Non-pigmented ciliary epithelial cell (primary cell): ENCODE data around the gene CNFN.

Source experiments
- DNase-seq: peaks from one replicate; pipeline ENCODE4 v3.0.0-alpha.2; 2010; ENCODE audit warnings: low read depth

CNFN gene

GRCh38 chr19:42375415-42376176 lies 14.5 kb downstream of the CNFN start:
- DNase-seq, result no peak

DNA sequence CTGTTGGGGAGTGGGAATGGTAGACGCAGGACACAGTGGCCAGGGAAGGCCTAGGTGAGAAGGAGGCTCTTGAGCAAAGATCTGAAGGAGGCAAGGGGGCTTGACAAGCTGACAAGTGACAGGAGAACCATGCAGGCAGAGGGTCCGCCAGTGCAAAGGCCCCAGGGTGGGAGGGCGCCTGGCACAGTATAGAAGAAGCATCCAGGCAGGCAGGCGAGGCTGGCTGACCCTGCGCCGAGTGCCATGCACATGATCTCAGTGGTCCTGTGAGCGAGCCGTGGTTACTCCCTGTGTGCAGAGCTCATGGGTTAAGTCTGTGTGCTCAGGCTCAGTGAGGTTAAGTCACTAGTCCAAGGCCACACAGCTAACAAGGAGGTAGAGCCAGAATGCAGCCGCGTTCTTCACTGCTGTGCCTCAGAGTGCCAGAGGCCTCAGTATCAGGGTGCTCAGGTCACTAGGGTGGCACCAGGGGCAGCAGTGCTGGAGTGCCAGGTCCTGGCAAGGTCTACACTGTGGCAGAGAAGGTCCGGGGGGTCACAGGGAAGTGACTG lies 15.2 kb downstream of the CNFN start:
- no peak for DNase-seq

GRCh38 chr19:42370626-42371175 lies 19.4 kb downstream of the CNFN start:
- no peak for DNase-seq

DNA sequence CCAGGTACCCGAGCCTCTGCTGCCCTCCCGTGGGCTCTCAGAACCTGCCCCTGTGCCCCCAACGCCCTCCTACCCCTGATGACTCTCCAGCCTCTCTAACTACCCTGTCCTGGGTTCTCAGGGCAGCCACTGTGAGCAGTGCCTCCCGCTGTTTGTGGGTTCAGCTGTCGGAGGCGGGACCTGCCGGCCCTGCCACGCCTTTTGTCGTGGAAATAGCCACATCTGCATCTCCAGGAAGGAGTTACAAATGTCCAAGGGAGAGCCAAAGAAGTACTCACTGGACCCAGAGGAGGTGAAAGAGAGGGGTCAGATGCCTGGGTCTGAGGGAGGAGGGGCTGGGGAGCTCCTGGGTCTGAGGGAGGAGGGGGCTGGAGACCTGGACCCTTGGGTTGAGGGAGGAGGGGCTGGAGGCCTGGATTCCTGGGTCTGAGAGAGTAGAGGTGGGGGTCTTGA lies 20.0 kb downstream of the CNFN start:
- DNase-seq, result no peak

GRCh38 chr19:42369433-42370067 lies 20.5 kb downstream of the CNFN start:
- DNase-seq, result no peak

- no peak for DNase-seq
These were observed 21.3 kb downstream of the CNFN start for GRCh38 chr19:42368765-42369164.

DNA sequence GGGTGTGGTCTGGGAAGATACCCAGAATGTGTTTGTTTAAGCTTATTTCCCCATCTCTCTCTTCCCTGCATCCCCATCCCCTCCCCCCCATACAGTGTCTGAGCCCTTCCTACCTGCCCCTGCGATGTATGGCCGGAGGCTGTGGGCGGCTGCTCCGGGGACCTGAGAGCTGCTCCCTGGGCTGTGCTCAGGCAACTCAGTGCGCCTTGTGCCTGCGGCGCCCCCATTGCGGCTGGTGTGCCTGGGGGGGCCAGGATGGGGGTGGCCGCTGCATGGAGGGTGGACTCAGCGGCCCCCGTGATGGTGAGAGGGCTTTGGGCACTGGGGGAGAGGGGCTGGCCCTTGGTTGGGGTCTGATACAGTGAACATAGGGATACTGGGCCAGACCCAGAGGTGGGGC lies 21.7 kb downstream of the CNFN start:
- DNase-seq, result no peak

DNA sequence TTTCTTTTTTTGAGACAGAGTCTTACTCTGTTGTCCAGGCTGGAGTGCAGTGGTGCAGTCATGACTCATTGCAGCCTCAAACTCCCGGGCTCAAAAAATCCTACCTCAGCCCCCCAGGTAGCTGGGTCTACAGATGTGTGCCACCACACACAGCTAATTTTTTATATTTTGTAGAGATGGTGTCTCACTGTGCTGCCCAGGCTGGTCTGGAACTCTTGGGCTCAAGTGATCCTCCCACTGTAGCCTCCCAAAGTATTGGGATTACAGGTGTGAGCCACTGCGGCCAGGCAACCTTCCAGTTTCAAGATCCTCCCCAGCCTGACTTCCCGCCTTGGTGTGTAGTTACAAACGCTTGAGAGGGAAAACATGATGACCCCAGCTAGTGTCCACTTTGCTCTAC lies 22.2 kb downstream of the CNFN start:
- DNase-seq, result no peak

DNA sequence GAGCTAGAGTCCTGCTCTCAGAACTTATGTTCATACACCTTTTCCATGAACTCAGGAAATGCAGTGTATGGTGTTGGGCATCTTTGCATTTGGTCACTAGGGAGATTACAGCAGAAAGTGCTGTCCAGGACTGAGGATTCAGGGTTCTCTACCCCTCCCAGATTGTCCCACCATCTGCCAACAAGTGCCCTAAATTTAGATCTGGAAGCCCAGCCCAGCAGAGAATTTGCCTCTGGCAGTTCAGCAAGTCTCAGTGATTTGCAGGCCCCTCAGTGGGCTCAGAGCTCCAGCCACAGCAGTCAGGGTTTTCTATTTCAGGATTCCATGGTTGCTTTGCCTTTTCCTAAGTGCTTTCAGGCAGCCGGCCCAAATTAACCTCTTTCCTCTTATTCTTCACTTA lies 23.4 kb downstream of the CNFN start:
- DNase-seq, result no peak

DNA sequence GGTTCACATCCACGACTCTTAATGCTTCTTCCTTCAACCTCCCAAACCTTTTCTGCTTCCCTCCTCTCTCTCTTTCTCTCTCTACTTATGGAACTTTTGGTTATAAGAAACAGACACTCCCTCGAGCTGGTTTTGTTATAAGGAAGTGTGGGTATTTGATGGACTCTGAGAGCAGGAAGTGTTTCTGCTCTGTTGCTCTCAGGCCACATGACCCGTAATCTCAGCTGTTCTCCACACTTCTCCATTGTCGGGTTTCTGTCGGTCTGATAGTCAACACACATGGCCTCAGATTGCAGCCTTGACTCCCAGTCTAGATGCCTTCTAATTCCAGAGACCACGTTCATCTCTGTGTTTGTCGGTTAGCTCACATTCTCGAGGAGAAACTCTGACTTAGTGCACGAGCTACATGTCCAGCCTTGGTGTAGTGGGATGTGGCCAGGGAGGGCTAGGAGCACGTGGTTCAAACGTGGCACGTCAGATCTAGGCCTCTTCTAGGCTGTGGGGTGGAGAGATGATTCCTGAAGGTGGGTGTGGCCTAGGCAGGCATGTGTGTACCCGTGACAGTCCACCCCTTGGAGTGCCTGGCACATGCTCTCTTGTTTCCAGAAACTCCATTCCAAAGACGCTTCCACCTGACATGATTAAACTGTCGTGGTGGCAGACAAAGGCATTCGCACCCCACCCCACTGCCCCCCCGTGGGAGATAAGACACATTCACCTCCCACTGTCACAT lies 26.3 kb downstream of the CNFN start:
- DNase-seq, result no peak

DNA sequence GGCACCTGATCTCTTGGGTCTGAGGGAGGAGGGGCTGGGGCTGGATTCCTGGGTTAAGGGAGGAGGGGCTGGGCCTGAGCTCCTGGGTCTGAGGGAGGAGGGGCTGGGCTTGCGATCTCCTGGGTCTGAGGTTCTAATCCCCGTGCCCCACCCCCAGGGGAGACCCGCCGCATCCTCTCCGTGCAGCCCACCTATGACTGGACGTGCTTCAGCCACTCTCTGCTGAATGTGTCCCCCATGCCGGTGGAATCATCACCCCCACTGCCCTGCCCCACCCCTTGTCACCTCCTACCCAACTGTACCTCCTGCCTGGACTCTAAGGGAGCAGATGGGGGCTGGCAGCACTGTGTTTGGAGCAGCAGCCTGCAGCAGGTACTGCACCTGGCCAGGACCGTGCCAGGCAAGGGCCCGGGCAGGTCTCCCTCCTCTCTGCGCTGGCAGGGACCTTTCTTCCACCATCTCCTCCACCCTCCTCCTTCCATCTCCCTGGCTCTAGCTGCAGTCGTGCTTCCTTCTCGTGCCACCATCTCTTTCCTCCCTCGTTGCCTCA lies 27.1 kb downstream of the CNFN start:
- no peak for DNase-seq

DNA sequence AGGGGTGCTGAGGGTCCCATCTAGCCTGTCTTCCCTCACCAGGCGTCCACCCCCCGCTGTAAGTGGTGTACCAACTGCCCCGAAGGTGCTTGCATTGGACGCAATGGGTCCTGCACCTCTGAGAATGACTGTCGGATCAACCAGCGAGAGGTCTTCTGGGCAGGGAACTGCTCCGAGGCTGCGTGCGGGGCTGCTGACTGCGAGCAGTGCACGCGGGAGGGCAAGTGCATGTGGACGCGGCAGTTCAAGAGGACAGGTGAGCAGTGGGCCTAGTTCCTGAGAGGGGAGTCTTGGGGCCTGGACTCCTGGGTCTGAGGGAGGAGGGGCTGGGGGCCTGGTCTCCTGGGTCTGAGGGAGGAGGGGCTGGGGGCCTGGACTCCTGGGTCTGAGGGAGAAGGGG lies 27.8 kb downstream of the CNFN start:
- DNase-seq, result no peak

DNA sequence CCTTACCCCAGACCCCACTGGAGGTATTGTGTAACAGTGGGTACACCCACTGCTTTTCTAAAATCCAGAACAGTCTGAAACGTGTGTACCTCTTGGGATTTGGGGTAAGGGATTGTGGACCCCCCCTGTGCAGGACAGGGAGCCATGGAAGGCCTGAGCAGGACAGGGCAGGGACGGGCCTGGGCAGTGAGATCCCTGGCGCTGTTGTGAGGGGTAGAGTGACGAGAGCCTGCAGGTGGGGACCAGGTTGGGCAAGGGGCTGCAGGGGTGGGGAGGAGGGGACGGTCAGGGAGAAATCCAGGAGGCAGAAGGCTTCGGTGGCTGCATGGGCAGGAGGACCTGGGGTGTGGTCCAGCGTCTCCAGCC lies 28.6 kb downstream of the CNFN start:
- no peak for DNase-seq

DNA sequence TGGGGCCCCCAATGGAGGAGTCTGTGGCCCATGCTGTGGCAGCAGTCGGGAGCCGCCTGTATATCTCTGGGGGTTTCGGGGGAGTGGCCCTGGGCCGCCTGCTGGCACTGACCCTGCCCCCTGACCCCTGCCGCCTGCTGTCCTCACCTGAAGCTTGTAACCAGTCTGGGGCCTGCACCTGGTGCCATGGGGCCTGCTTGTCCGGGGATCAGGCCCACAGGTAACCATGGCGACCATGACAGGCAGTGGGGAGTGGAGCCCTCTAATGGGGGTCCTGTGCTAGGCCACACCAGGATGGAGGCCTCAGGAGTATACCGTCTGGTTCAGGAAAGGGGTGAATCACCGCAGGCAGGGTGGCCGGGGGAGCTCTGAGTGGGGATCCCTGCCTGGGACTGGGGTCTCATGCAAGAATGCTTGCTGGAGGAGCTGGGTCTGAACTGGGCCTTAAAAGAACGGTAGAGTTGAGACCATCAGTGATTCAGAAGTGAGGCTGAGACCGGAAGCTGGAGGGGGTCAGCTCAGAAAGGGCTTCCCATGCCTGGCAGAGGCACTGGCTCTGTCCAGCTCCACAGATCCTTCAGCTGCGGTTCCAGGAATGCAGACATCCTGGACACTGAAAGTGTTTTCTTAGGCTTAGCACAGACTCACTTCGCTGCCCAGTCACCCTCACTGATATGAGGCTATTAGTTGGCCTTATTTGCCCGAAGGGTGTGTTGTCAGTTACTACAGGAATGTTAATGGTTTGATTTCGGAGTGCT lies 29.1 kb downstream of the CNFN start:
- no peak for DNase-seq

DNA sequence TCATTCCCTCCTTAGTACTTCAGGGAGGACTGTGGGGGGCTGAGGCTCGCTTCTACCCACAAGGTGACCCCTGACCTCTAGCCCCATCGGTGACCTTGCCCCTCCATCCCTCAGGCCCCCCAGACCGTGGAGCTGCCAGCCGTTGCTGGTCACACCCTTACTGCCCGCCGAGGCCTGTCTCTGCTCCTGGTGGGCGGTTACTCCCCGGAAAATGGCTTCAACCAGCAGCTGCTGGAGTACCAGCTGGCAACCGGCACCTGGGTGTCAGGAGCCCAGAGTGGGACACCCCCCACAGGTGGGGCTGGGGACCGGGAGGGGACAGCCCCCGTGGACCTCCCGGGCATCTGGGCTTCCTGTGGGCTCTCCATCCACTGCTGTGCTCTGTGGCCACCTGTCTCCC lies 32.8 kb downstream of the CNFN start:
- no peak for DNase-seq

- no peak for DNase-seq
These were observed 33.4 kb downstream of the CNFN start for GRCh38 chr19:42356686-42357085.

GRCh38 chr19:42355896-42356295 lies 34.2 kb downstream of the CNFN start:
- no peak for DNase-seq

GRCh38 chr19:42353341-42354015 lies 36.6 kb downstream of the CNFN start:
- DNase-seq, result no peak

DNA sequence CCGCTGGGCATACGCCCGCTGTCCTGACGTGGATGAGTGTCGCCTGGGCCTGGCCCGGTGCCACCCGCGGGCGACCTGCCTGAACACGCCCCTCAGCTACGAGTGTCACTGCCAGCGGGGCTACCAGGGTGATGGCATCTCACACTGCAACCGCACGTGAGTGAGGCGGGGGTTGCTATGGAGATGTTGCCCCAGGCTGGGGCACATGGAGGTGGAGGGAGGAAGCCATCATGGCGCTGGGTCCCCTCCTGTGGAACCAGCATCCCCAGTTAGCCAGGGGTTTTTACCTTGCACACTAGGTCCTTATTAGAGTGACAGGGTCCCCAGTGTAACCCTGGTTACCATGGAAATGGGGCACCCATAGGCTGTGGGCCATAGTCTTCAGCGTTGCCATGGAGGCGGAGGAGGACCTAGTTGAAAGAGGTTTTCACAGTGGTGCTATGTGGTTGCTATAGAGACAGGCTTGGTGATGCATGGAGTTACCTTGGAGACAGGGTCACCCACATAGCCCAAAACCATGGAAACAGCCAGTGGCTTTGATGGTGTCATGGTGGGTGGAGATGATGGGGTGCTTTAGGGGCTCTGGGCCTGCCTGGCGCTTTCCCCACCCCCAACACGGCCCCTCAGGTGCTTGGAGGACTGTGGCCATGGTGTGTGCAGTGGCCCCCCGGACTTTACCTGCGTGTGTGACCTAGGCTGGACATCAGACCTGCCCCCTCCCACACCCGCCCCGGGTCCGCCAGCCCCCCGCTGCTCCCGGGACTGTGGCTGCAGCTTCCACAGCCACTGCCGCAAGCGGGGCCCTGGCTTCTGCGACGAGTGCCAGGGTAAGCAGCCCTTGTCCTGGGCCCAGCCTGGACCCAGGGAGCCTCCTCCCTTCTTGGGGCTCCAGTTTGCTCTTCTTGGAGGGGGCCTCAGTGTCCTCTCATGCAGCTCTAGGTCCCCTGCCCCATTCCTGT lies 37.5 kb downstream of the CNFN start:
- DNase-seq, result no peak
